CD4-positive, alpha-beta T cell treated with Interleukin-17A for 4 hours (primary cell): ENCODE measurements around the gene SNAP25.

Experiments
- DNase-seq: peaks from one replicate; pipeline ENCODE4 v3.0.0-alpha.2; 2020; ENCODE audit warnings: mixed read lengths

The SNAP25 gene

DNA sequence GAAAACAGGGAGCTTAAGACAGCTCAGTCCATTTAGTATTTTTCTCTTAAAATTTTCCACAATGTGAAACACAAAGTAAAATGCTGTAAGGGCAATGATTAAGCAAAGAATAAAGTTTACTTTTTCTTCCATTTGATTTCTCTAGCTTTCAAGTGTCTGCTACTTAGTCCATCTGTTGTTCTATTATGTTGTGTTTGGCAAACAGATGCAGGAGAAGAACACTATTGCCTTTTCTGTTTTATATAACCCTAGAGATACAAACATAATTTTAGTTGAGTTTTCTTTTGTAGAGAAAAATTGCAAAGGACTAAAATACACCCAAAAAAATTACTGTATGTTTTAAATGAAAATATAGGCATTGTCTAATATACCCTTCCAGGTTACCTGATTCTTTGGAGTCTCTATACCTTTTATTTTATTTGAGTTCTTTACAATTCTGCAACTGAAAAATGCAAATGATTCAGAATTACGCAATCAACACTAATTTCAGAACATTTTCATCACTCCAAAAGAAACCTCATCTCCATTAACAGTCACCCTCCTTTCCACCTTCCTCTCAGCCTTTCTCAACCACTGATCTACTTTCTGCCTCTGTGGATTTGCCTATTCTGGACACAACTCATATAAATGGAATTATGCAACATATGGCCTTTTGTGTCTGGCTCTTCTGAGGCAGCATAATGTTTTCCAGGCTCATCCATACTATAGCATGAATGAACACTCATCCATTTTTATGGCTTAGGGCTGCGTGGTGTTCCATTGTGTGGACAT, 118.5 kb downstream of the SNAP25 start:
- no peak for DNase-seq

DNA sequence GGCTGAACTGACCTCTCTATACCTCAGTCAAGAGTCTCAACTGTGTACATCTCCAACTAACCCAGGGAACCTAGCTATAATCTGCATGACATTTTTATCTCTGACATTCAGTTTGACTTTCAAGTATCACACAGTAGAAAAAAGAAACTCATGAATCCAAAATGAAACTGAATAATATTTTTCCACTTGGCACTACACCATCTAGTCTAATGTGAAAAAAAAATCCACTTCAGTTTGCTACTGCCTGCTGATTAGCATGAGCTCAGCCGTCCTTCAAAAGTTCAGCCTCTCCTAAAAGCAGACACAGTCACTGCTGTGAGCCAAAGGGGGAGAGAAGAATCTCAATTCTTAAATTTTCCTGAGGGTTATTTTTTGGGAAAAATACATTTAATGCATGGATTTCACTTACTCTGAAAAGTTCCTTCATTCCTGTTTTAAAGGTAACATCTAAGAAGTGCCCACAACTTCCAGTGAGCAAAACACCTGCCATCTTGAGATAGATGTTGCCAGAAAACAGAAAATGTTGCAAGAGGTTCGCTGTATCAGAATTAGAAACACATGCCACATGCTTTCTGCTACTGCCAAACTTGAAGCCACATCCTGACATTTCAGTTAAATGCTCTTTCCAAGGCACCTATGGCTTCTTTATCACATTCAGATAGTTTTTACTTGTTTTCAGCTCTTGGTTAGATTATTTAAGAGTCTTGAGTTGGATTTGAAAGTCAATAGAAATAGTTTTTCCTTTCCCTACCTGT, 120.0 kb downstream of the SNAP25 start:
- no peak for DNase-seq

DNA sequence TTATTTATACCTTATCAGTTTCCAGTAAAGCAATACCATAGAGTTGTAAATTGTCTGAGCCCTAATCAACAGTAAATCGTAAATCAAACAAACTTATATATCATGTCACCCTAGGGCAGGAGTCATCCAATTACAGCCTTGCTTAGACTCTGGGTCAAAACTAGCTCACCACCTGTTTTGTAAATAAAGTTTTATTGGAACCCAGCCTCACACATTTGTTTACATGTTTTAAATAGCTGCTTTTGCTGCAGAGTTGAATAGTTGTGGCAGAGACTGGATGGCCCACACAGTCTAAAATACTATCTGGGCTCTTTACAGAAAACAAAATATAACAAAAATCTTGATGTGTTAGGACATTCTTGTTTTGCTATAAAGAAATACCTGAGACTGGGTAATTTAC, 121.0 kb downstream of the SNAP25 start:
- no peak for DNase-seq

DNA sequence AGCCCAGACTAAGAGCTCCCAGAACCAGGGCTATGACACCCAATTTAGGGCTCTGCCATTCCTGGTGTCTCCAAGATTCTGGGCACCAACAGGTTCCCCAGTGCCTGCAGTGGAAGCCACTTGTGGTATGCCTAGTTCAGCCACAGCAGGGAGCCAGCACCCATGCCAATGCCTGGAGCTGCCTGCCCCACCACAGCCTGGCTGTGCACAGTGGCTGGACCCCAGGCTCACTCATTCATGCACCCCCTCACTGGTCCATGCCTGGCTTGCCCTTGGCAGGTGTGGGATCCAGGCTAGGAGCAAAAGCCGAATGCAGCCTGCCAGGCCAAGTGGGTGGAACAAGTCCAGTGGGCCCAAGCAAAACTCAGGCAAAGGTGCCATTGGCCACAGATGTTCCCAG, 123.5 kb downstream of the SNAP25 start:
- DNase-seq, result no peak

DNA sequence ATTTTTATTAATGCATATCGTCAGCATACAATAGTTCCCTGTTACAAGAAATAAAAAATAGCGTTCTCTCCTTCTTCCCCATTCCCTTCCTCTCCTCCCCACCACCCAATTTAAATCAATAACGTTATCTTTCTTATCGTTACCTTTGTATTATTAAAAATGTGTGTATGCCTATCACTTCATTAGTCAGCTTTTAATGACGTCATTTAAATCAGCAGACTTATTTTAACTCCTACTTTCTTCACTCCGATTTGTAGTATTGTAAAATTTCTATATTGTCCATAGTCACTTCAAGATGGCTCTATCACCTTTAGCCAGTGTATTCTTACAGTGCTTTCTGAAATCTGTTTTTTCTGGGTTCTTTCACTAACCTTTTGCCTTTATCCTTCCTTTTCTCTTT, 126.3 kb downstream of the SNAP25 start:
- no peak for DNase-seq

DNA sequence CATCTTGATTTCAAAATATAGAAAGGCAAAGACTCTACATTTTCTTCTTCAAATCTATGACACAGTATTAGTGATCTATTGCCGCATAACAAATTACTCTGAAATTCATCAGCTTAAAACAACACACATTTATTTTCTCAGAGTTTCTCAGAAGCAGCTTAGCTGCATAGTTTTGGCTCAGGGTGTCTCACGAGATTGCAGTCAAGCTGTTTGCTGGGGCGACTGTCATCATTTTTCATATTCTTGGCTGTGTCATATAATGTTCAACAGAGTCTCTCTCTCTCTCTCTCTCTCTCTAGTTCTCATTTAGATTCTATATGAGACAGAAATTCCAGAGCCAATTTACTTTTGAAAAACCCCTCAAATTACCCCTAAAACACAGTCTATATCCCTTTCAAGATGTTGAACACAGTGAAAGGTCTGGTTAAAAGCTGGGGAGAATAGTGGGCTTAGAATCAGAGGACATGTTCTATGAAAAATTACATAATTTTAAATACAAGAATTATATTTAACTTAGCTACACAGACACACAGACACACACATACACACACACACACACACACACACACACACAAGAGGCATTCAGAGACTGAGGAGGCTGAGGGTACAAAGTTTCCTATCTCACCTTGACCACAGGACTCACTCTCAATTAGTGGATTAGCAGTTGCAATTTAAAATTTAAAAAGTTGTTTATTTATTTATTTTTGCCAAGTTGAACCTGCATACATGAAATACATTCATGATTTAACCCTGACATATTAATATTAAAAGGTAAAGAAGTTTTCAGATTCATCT, 128.7 kb downstream of the SNAP25 start:
- DNase-seq, result no peak

DNA sequence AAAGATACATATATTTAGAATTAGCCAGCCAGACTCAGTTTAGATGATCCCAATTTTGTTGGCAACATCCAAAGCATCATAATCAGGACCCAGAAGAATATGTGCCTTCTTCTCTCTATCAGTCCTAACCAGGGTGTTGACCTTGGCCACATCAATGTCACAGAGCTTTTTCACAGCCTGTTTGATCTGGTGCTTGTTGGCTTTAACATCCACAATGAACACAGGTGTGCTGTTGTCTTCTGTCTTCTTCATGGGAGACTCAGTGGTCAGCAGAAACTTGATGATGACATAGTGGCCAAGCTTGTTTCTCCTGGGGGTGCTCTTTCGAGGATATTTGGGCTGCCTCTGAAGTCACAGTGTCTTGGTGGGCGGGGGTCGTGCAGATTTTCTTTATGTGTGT, 130.5 kb downstream of the SNAP25 start:
- DNase-seq, result no peak

DNA sequence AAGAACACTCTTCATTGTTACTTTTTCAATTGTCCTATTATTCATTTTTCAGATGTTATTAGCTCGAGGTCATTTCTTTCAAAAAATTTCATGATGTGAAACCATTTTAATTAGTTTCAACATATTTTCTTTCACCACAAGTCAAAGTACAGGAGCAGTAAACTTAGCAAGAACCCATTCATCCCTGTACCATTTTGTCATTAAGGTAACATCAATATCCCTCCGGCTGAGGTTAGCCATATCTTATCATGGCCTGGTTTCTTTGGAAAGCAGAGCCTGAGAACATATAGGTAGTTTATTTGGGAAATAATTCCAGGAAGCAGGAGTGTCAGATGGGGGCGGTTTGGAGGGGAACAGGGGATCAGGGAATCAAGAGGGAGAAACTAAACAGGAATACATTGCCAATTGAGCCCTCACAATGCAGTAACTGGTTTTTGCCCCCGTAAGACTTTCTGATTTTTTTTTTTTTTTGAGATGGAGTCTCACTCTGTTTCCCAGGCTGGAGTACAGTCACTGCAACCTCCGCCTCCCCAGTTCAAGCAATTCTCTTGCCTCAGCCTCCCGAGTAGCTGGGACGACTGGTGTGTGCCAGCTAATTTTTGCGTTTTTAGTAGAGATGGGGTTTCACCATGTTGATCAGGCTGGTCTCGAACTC, 131.7 kb downstream of the SNAP25 start:
- DNase-seq, result no peak

DNA sequence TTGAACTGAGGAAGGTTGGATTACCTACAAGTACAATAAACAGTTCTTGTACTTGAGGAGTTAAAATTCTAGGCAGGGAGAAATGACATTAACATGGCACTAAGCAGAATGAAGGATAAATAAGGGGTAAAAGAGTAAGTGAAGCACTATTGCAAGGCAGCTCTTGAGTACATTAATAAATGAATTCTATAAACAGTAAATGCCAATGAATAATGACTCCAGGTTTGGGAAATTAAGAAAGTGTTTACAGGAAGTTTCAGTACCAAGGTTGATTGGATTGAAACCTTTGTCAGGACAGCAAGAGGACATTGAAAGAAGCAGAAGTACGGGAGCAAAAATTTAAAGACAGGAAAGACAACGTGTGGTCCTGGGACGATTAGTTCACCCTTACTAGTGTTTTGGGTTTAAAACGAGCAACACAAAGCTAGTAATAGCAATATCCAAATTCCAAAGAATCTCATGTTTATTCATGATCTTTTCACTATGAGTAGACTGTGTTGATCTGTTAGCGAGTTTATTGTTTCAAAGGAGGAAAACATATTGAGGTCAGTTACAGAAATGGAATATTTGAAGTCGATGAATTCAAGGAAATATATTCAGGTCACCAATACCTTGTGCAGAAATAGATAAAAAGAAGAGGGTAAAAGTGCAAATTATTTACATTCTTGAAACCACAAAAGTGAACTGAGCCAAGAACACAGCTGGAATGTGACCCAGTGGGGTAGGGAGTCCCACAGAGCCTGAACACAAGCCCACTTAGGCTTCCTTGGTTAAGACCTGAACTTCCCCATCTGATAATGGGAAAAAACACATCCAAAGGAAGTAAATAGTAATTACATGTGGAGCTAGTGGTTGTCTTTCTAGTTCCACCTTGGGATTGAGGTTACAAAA, 134.5 kb downstream of the SNAP25 start:
- no peak for DNase-seq

DNA sequence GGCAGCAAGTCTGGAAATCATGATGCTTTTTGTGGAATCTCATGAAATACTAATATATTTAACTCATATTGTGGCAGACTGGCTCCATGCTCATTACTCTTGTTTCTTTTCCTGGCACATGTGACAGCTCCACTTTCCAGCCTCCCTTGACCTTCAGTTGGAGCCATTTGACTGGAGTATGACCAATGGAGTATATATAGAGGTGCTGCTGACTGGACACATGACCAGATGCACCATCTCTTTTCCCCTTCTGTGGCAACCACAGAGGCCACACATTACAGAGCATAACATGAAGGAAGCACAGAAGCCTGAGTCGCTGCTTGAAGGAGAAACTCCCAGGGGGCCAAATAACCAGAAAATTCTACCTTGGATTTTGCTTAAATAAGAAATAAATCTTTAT, 138.0 kb downstream of the SNAP25 start:
- no peak for DNase-seq
